A549 (cell line): ENCODE measurements around the gene ANKRD27. TPM values are rescaled to one million over a fixed set of nuclear protein-coding genes. Genes with fewer than 3 reads are reported as not detected.

Source experiments
- ATAC-seq, 2 experiments: fragments of 200-7000 bp in 1 of 2; fragments of >200 bp in 1 of 2; cut with Nextera tagmentation in 1 of 2; cut with Tn5 transposase in 1 of 2; 3 replicates each; pipeline versions ENCODE4 v1.8.0 to v1.9.1; 2018 to 2020; ENCODE audit warnings: mild to moderate bottlenecking in 1 of 2, moderate library complexity in 1 of 2
- CTCF ChIA-PET: fragments of 300-600 bp; sonication (Branson Sonifier 250); formaldehyde crosslinking; extraction: SDS; loops from one replicate; lab custom pipeline; 2021; ENCODE audit warnings: antibody characterized with exemption, inconsistent platforms; lab: Yijun Ruan, JAX
- POLR2A ChIA-PET: fragments of 350-600 bp; formaldehyde crosslinking; extraction: SDS; loops from one replicate; lab custom pipeline; 2021; ENCODE audit warnings: antibody characterized with exemption, inconsistent platforms; lab: Yijun Ruan, JAX
- DNase-seq, 2 experiments: peaks; one replicate each; pipeline versions ENCODE4 v3.0.0 to v3.0.0-alpha.2; 2011 to 2016; ENCODE audit warnings: low read depth in 1 of 2, low spot score in 1 of 2
- FAIRE-seq: peaks from 2 replicates; lab custom pipeline; 2011; peaks lifted over from hg19 to GRCh38; lab: Jason Lieb, UNC
- H3K27ac ChIP-seq, 2 experiments: fragments of >200 bp; sonication (Bioruptor Twin); formaldehyde crosslinking; 3 replicates each; pipeline ENCODE4 v1.5.1; 2016 to 2017
- H3K4me1 ChIP-seq: fragments of >200 bp; sonication (Bioruptor Twin); formaldehyde crosslinking; 3 replicates; pipeline ENCODE4 v1.6.1; 2016
- H3K4me2 ChIP-seq: fragments of >200 bp; sonication (Bioruptor Twin); formaldehyde crosslinking; 3 replicates; pipeline ENCODE4 v1.6.1; 2016
- H3K4me3 ChIP-seq: fragments of >200 bp; sonication (Bioruptor Twin); formaldehyde crosslinking; 3 replicates; pipeline ENCODE4 v1.5.1; 2016
- H3K9me3 ChIP-seq: fragments of >200 bp; sonication (Bioruptor Twin); formaldehyde crosslinking; 3 replicates; pipeline ENCODE4 v1.6.1; 2016
- CEBPB ChIP-seq, 2 experiments: fragments of >200 bp in 1 of 2; sonication (Bioruptor Twin) in 1 of 2; formaldehyde crosslinking in 1 of 2; IDR thresholded peaks; 2 replicates each; pipeline ENCODE4 v1.6.1; 2012 to 2016
- CHD4 ChIP-seq: fragments of 200-600 bp; sonication (generic); IDR thresholded peaks from 2 replicates; pipeline ENCODE4 v1.6.1; 2016; ENCODE audit warnings: antibody characterized with exemption, mild to moderate bottlenecking, borderline replicate concordance
- CTCF ChIP-seq: fragments of >200 bp; sonication (Bioruptor Twin); formaldehyde crosslinking; IDR thresholded peaks from 3 replicates; pipeline ENCODE4 v1.5.1; 2016
- E2F6 ChIP-seq: IDR thresholded peaks from 2 replicates; pipeline ENCODE4 v1.6.1; 2012; ENCODE audit warnings: low read depth, borderline replicate concordance
- EHF ChIP-seq: fragments of 250-450 bp; sonication (Bioruptor Pico); IDR thresholded peaks from 2 replicates; pipeline ENCODE4 v1.5.0; 2020; ENCODE audit warnings: mild to moderate bottlenecking
- EHMT2 ChIP-seq: fragments of 200-600 bp; sonication (generic); IDR thresholded peaks from 2 replicates; pipeline ENCODE4 v1.6.1; 2016; ENCODE audit warnings: antibody characterized with exemption, low read depth, mild to moderate bottlenecking, moderate library complexity
- FOSB ChIP-seq: fragments of 250-450 bp; sonication (Bioruptor Pico); IDR thresholded peaks from 2 replicates; pipeline ENCODE4 v1.5.0; 2020; ENCODE audit warnings: mild to moderate bottlenecking, moderate library complexity
- FOSL2 ChIP-seq, 2 experiments: fragments of 450-650 bp in 1 of 2; fragments of >200 bp in 1 of 2; sonication (Bioruptor Twin) in 1 of 2; formaldehyde crosslinking; IDR thresholded peaks; 2 replicates each; pipeline versions ENCODE4 v1.5.0 to v1.6.1; 2016 to 2020; ENCODE audit warnings: mild to moderate bottlenecking in 1 of 2, moderate library complexity in 1 of 2
- HOXA7 ChIP-seq: fragments of 250-450 bp; sonication (Bioruptor Pico); IDR thresholded peaks from 2 replicates; pipeline ENCODE4 v1.5.0; 2020; ENCODE audit warnings: mild to moderate bottlenecking, moderate library complexity
- HOXB13 ChIP-seq: fragments of 250-450 bp; sonication (Bioruptor Pico); IDR thresholded peaks from 2 replicates; pipeline ENCODE4 v1.5.0; 2020; ENCODE audit warnings: low read depth, mild to moderate bottlenecking, moderate library complexity
- KDM1A ChIP-seq: fragments of 200-600 bp; sonication (generic); IDR thresholded peaks from 2 replicates; pipeline ENCODE4 v1.6.1; 2016; ENCODE audit warnings: low read depth, mild to moderate bottlenecking
- MAFK ChIP-seq: fragments of 450-650 bp; IDR thresholded peaks from 2 replicates; pipeline ENCODE4 v1.6.1; 2014; ENCODE audit not compliant: partially characterized antibody
- NR3C1 ChIP-seq: fragments of >200 bp; sonication (Bioruptor Twin); formaldehyde crosslinking; IDR thresholded peaks from 3 replicates; pipeline ENCODE4 v1.6.1; 2017
- SMC3 ChIP-seq: fragments of >200 bp; sonication (Bioruptor Twin); formaldehyde crosslinking; IDR thresholded peaks from 3 replicates; pipeline ENCODE4 v1.6.1; 2018; ENCODE audit warnings: inconsistent platforms
- WGBS: methylation state at CpG from one replicate; pipeline ENCODE4 v1.1.6; 2017; ENCODE audit errors: missing lambda C conversion rate; 5-methylcytosine and 5-hydroxymethylcytosine counted together
- polyA plus RNA-seq, 4 experiments: library from polyadenylated mRNA; depleted of rRNA in 3 of 4; stranded (reverse); fragments of >200 nt; fragmentation: RNase III in 1 of 4; extraction: RNeasy Plus Mini Kit Qiagen cat#74134 plus additional on column Dnase treatment in 1 of 4; gene quantifications; 2 replicates in 3 of 4; 3 replicates in 1 of 4; pipeline ENCODE4 v1.2.3, GENCODE V29; 2011 to 2017
- TF ChIP-seq, protein P1 (sequence below): fragments of 450-650 bp; IDR thresholded peaks from 2 replicates; pipeline ENCODE4 v1.6.1; 2014; ENCODE audit warnings: antibody characterized with exemption
- TF ChIP-seq, protein P2 (sequence below): fragments of >200 bp; sonication (Bioruptor Twin); formaldehyde crosslinking; IDR thresholded peaks from 2 replicates; pipeline ENCODE4 v1.6.1; 2016
- TF ChIP-seq, protein P3 (sequence below): fragments of 250-450 bp; sonication (Bioruptor Pico); IDR thresholded peaks from 2 replicates; pipeline ENCODE4 v1.5.0; 2020; ENCODE audit warnings: low read depth, mild to moderate bottlenecking, moderate library complexity

The ANKRD27 gene
- polyA plus RNA-seq, 2 of the 4 experiments (the other 2 are of a cell fraction) = 23.1 to 60.8 TPM

DNA sequence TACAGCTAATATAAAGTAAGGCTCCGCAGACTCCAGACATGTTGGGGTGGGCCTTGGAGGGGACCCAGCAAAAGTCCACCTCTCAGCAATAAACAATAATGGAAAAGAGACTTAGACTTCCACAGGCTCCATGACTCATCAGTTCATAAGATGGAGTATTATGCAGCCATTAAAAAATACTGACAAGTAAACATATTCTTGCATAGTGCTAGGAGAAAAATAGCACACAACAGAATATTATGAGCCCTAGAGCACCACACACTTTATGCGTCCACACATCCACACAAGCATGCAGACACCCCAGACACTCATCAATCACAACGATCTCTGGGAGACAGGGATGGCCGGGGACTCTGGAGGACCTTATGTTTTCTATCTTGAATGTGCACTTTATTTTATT, 48.0 kb downstream of the ANKRD27 start:
- no peak overlapping the region for H3K4me2 ChIP-seq
- no peak overlapping the region for H3K4me3 ChIP-seq
- FAIRE-seq = peak; percentile 82
- no peak for DNase-seq
- TF ChIP-seq FOSL2 (IDR thresholded peaks at IDR 0.05) = no peak
- peak; percentile 39; the same call in 1 of the 2 replicates for TF ChIP-seq FOSL2 (CRISPR knock-in tag; IDR thresholded peaks at IDR 0.05)
- TF ChIP-seq, protein P1, sequence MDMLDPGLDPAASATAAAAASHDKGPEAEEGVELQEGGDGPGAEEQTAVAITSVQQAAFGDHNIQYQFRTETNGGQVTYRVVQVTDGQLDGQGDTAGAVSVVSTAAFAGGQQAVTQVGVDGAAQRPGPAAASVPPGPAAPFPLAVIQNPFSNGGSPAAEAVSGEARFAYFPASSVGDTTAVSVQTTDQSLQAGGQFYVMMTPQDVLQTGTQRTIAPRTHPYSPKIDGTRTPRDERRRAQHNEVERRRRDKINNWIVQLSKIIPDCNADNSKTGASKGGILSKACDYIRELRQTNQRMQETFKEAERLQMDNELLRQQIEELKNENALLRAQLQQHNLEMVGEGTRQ = no peak
- TF ChIP-seq MAFK = peak; percentile 23
- TF ChIP-seq, protein P2, sequence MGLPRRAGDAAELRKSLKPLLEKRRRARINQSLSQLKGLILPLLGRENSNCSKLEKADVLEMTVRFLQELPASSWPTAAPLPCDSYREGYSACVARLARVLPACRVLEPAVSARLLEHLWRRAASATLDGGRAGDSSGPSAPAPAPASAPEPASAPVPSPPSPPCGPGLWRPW = no peak
- TF ChIP-seq EHF (CRISPR knock-in tag) = no peak
- no peak for TF ChIP-seq CTCF
- no peak for TF ChIP-seq E2F6
- ChIA-PET POLR2A (no interaction called here), CTCF (interaction anchor here (1.1 kb wide), 1 partner anchor 8 kb away, joined by 4 read pairs; no protein-coding TSS in a partner anchor)
- no peaks in the 10 kb centered on the region for H3K9me3 ChIP-seq
- WGBS = 94% methylated on average over 4 of the region's 4 CpGs
- H3K4me1 ChIP-seq = no peaks in the 10 kb centered on the region
- no peak overlapping the region for H3K27ac ChIP-seq
- no peak for ATAC-seq

DNA sequence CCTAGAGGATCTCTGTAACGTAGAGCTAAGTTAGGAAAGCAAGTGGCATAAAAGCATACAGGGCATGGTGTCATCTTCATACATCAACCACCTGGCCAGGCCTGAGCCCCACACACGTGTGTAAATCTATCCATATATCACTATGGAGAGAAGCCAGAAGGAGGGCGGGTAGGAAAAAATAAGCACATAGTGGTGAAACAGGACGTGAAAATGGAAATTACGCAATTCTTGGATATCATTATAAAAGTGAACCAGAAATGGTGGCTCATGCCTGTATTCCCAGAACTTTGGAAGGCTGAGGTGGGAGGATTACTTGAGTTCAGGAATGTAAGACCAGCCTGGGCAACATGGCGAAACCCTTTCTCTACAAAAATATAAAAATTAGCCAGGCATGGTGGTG, 50.6 kb downstream of the ANKRD27 start:
- WGBS = 92% methylated on average over 6 of the region's 6 CpGs
- DNase-seq (no peak), FAIRE-seq (peak; percentile 67), ATAC-seq (no peak)
- CTCF ChIA-PET = interaction anchor here (0.6 to 1.8 kb wide), 8 partner anchors 15 to 155 kb away, joined by 3 to 5 read pairs (median 4); no protein-coding TSS in a partner anchor
- POLR2A ChIA-PET = no interaction called here
- no peaks in the 10 kb centered on the region for H3K4me1 ChIP-seq
- TF ChIP-seq CEBPB (IDR thresholded peaks at IDR 0.05) (peak; percentile 80 to 86; a peak in 3 of 4 replicates), HOXB13 (CRISPR knock-in tag) (no peak)
- H3K27ac ChIP-seq = no peak overlapping the region
- no peak overlapping the region for H3K4me2 ChIP-seq
- H3K4me3 ChIP-seq = no peak overlapping the region
- H3K9me3 ChIP-seq = no peaks in the 10 kb centered on the region

DNA sequence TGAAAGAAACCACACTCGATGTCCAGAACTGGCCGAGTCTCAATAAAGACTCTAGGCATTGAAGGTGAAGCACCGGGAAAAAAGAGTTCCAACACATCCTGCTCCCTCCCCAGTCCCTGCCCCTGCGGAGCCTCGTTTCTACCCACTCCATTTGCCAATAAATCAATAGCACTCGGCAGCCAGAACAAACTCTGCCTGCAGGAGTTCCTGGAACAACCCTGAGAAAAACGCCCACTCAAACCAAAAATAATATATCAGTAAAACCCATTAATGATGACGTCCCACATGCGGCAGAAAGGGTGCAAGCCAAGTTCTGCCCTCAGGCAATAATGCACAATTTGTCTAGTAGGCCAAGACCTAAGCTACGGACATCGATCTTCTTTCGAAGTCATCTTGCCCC, 53.0 kb downstream of the ANKRD27 start:
- TF ChIP-seq NR3C1 (no peak), EHF (CRISPR knock-in tag) (no peak), HOXA7 (no peak), SMC3 (no peak), CHD4 (no peak), KDM1A (no peak), FOSB (CRISPR knock-in tag) (no peak), CTCF (no peak), EHMT2 (no peak)
- TF ChIP-seq, protein P2 = no peak
- TF ChIP-seq, protein P3, sequence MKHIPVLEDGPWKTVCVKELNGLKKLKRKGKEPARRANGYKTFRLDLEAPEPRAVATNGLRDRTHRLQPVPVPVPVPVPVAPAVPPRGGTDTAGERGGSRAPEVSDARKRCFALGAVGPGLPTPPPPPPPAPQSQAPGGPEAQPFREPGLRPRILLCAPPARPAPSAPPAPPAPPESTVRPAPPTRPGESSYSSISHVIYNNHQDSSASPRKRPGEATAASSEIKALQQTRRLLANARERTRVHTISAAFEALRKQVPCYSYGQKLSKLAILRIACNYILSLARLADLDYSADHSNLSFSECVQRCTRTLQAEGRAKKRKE (CRISPR knock-in tag) = no peak
- TF ChIP-seq, all 56 proteins: peak for 0
- FAIRE-seq (no peak), DNase-seq (no peak), ATAC-seq (no peak)
- ChIA-PET POLR2A (no interaction called here), CTCF (interaction anchor here (1.0 to 1.3 kb wide), 2 partner anchors 16 to 22 kb away, joined by 3 read pairs; no protein-coding TSS in a partner anchor)
- Histone ChIP-seq H3K4me2 (no peak overlapping the region), H3K9me3 (no peaks in the 10 kb centered on the region), H3K4me1 (no peaks in the 10 kb centered on the region), H3K27ac (no peak overlapping the region), H3K4me3 (no peak overlapping the region)
- 82% methylated on average over 12 of the region's 12 CpGs for WGBS
